Choroid plexus epithelial cell (primary cell): Measurements from ENCODE around the gene ZBED4.
A peak's percentile ranks its signal among the peaks of the same experiment; 100 is the strongest.

Experiments used
- DNase-seq: peaks from one replicate; pipeline ENCODE4 v3.0.0-alpha.2; 2010; ENCODE audit warnings: low read depth
- H3K4me3 ChIP-seq: 2 replicates; pipeline ENCODE4 v1.5.1; 2011; ENCODE audit warnings: low read depth, mild to moderate bottlenecking, control low read depth, low read length, moderate library complexity
- CTCF ChIP-seq: conservative IDR thresholded peaks from 2 replicates; pipeline ENCODE4 v1.5.1; 2011; ENCODE audit warnings: low read depth, mild to moderate bottlenecking, control low read depth, inconsistent platforms, low read length, moderate library complexity

The ZBED4 gene

DNA sequence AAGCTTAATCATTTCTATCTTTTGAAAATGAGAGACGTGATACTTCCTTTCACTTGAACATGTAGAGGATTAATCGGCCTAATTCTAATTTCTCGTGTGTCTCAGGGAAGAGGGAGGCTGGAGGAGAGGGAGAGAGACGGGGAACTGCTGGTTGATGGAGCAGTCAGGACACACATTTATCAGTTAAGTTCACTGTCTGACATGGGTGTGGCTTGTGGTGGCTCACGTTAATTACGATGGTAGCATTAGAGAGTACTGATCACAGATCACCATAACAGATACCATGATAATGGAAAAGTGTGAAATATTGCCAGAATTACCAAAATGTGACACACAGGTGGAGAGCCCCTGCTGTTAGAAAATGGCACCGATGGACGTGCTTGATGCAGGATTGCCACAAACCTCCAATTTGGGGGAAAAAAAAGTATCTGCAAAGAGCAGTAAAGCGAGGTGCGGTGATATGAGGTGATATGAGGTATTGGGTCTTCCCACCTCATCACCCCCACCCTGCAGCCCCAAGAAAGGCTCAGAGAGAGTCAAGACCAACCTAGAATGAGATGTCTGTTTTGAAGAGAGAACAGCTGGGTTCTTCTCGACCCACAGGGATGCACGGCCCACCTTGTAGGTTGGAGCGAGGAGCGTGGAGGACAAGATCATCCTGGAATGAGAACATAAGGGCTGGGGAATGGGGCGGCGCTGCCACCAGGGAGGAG is 19.7 kb downstream of the ZBED4 start:
- no peak for DNase-seq
- H3K4me3 ChIP-seq: no peak overlapping the region
- no peak for TF ChIP-seq CTCF

DNA sequence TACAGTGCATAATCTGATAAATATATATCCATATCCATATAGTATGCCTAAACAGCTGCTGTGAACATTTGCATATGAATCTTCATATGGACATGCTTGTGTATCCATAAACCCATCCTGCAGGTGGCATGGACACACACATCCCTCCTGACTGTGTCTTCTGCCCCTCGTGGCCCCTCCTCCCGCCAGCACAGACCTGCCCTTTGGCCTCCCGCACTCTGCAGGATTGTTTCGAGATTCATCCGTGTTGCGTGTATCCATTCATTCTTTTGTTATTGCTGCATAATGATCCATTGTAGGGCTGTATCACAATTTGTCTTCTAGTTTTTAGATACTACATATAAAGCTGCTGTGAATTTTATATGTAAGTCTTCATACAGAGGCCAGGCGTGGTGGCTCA is 24.0 kb downstream of the ZBED4 start:
- no peak for TF ChIP-seq CTCF
- no peak for DNase-seq

GRCh38 chr22:49878206-49878605 is 24.6 kb downstream of the ZBED4 start:
- no peak overlapping the region for H3K4me3 ChIP-seq
- TF ChIP-seq CTCF: no peak
- DNase-seq: no peak

More for the DNA sequence above, 24.0 kb downstream of the ZBED4 start:
- no peak overlapping the region for H3K4me3 ChIP-seq

DNA sequence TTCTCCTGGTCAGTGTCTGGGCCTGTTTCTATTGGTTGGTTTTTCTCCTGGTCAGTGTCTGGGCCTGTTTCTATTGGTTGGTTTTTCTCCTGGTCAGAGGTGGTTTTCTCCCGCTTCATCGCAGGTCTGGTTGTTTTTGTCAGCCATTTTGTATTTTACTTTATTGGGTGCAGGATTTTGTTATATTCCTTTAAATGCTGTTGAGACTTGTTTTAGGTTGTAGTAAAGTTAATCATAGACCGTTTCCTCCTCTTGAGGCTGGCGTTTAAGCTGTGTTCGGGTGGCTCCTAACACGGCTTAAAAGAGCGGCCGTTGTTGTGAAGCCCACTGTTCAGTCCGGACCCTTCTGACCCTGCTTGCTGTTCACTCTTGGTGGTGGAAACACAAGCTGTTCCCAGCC is 26.2 kb downstream of the ZBED4 start:
- DNase-seq: no peak
- H3K4me3 ChIP-seq: no peak overlapping the region
- no peak for TF ChIP-seq CTCF

GRCh38 chr22:49880281-49880680 is 26.6 kb downstream of the ZBED4 start:
- DNase-seq: peak; percentile 13
- TF ChIP-seq CTCF: no peak
- H3K4me3 ChIP-seq: no peak overlapping the region

GRCh38 chr22:49881856-49882255 is 28.2 kb downstream of the ZBED4 start:
- no peak for TF ChIP-seq CTCF
- H3K4me3 ChIP-seq: no peak overlapping the region
- DNase-seq: no peak
